ENCODE measurements around the gene PRPH. TPM values are rescaled to one million over a fixed set of nuclear protein-coding genes. Genes with fewer than 3 reads are reported as not detected.

The PRPH gene
- total and polyA plus RNA-seq, 2 experiments from 2014 or later, result not detected

- WGBS, 2 experiments (ENCODE audit: low coverage in 1 of 2, low lambda C conversion rate in 2 of 2, missing lambda C conversion rate in 2 of 2), result 78 to 88% methylated on average over 2 of the region's 2 CpGs
- Histone ChIP-seq H3F3A (ENCODE audit: insufficient read depth) (no peaks in the 10 kb centered on the region), H4K20me1 (ENCODE audit: insufficient read depth) (no peaks in the 10 kb centered on the region), H3K36me3 (ENCODE audit: low read depth) (no peaks in the 10 kb centered on the region), H3K4me1 (ENCODE audit: insufficient read depth) (no peaks in the 10 kb centered on the region), H3K27ac (no peak overlapping the region), H3K9me3 (ENCODE audit: low read depth) (no peaks in the 10 kb centered on the region), H3K9me2 (ENCODE audit: insufficient read depth) (no peaks in the 10 kb centered on the region), H3K27me3 (replicated peaks; ENCODE audit: insufficient read depth) (no peaks in the 10 kb centered on the region), H3K9ac (no peak overlapping the region), H3K4me2 (ENCODE audit: unreplicated experiment) (no peak overlapping the region), H3K79me2 (ENCODE audit: insufficient read depth) (peaks cover 7% of the 10 kb centered on the region; the same call in 1 of the 2 replicates), H2AFZ (no peak overlapping the region), H3K4me3 (no peak overlapping the region)
- in situ Hi-C loops (cut with MboI), result no loop called here
- DNase-seq, result no peak
- TF ChIP-seq EZH2 (IDR thresholded peaks at IDR 0.05; ENCODE audit: insufficient read depth, poor library complexity, severe bottlenecking), result no peak
- no peak for TF ChIP-seq EZH2phosphoT487 (IDR thresholded peaks at IDR 0.05; ENCODE audit: insufficient read depth, low read depth)
Observed at GRCh38 chr12:49327887-49328286, 32.9 kb downstream of the PRPH start.

DNA sequence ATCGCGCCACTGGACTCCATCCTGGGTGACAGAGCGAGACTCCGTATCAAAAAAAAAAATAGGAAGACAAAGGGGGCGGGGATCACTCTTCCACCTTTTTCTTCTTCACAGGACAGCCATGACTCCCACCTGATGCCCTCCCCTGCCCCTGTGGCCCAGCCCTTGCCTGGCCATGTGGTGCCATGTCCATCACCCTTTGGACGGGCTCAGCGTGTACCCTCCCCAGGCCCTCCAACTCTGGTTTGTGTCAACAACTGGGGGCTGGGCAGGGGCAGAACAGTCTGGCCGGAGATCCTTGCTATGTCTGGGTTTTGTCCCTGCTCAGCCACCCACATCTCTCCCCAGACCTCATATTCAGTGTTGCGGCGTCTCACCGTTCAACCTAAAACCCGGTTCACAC is 33.9 kb downstream of the PRPH start:
- Histone ChIP-seq H3K9me3 (ENCODE audit: low read depth) (no peaks in the 10 kb centered on the region), H3K4me1 (ENCODE audit: insufficient read depth) (no peaks in the 10 kb centered on the region), H3K79me2 (ENCODE audit: insufficient read depth) (peaks cover 3% of the 10 kb centered on the region; the same call in 1 of the 2 replicates), H3K27me3 (replicated peaks; ENCODE audit: insufficient read depth) (peaks cover 3% of the 10 kb centered on the region; the same call in 1 of the 2 replicates), H3K9ac (no peak overlapping the region), H3K4me2 (ENCODE audit: unreplicated experiment) (no peak overlapping the region), H3K27ac (no peak overlapping the region), H3K36me3 (ENCODE audit: low read depth) (no peaks in the 10 kb centered on the region), H3K4me3 (no peak overlapping the region), H3F3A (ENCODE audit: insufficient read depth) (no peaks in the 10 kb centered on the region), H2AFZ (no peak overlapping the region), H3K9me2 (ENCODE audit: insufficient read depth) (no peaks in the 10 kb centered on the region), H4K20me1 (ENCODE audit: insufficient read depth) (no peaks in the 10 kb centered on the region)
- 98% methylated on average over 7 to 12 of the region's 12 CpGs for WGBS, 2 experiments (ENCODE audit: low coverage in 1 of 2, low lambda C conversion rate in 2 of 2, missing lambda C conversion rate in 2 of 2)
- TF ChIP-seq EZH2 (IDR thresholded peaks at IDR 0.05; ENCODE audit: insufficient read depth, poor library complexity, severe bottlenecking) (no peak), EZH2phosphoT487 (IDR thresholded peaks at IDR 0.05; ENCODE audit: insufficient read depth, low read depth) (no peak)
- DNase-seq, result no peak
- in situ Hi-C loops (cut with MboI), result no loop called here

GRCh38 chr12:49330032-49330619 is 35.2 kb downstream of the PRPH start:
- Histone ChIP-seq H3K27ac (no peak overlapping the region), H3K9ac (no peak overlapping the region), H3K4me2 (ENCODE audit: unreplicated experiment) (no peak overlapping the region), H3K9me2 (ENCODE audit: insufficient read depth) (no peaks in the 10 kb centered on the region), H3K4me1 (ENCODE audit: insufficient read depth) (no peaks in the 10 kb centered on the region), H3K27me3 (replicated peaks; ENCODE audit: insufficient read depth) (peaks cover 15% of the 10 kb centered on the region), H4K20me1 (ENCODE audit: insufficient read depth) (no peaks in the 10 kb centered on the region), H3K79me2 (ENCODE audit: insufficient read depth) (no peaks in the 10 kb centered on the region), H2AFZ (no peak overlapping the region), H3F3A (ENCODE audit: insufficient read depth) (no peaks in the 10 kb centered on the region), H3K9me3 (ENCODE audit: low read depth) (no peaks in the 10 kb centered on the region), H3K36me3 (ENCODE audit: low read depth) (no peaks in the 10 kb centered on the region), H3K4me3 (no peak overlapping the region)
- in situ Hi-C loops (cut with MboI), result no loop called here
- DNase-seq, result no peak
- 96 to 100% methylated on average over 7 of the region's 7 CpGs for WGBS, 2 experiments (ENCODE audit: low coverage in 1 of 2, low lambda C conversion rate in 2 of 2, missing lambda C conversion rate in 2 of 2)
- TF ChIP-seq EZH2 (IDR thresholded peaks at IDR 0.05; ENCODE audit: insufficient read depth, poor library complexity, severe bottlenecking) (no peak), EZH2phosphoT487 (IDR thresholded peaks at IDR 0.05; ENCODE audit: insufficient read depth, low read depth) (no peak)

DNA sequence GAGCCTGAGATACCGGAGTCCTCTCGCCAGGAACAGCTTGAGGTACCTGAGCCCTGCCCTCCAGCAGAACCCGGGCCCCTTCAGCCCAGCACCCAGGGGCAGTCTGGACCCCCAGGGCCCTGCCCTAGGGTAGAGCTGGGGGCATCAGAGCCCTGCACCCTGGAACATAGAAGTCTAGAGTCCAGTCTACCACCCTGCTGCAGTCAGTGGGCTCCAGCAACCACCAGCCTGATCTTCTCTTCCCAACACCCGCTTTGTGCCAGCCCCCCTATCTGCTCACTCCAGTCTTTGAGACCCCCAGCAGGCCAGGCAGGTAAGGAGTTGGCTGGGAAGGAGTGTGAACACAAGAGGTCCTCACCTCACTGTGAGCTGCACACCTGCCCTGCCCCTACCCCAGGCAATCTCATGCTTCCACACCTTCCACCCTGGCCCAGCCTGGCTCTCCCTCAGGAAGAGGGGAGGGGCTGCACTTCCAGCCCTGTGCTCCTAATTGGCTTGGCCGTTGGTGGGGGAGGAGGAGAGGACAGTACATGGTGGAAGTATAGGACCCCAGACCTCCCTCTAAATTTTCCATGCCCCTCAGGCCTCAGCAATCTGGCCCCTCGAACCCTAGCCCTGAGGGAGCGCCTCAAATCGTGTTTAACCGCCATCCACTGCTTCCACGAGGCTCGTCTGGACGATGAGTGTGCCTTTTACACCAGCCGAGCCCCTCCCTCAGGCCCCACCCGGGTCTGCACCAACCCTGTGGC is 35.9 kb downstream of the PRPH start:
- no peak overlapping the region for H3K9ac ChIP-seq
- no peak overlapping the region for H3K4me3 ChIP-seq
- 59 to 64% methylated on average over 13 to 14 of the region's 14 CpGs for WGBS, 2 experiments (ENCODE audit: low coverage in 1 of 2, low lambda C conversion rate in 2 of 2, missing lambda C conversion rate in 2 of 2)
- H3F3A ChIP-seq (ENCODE audit: insufficient read depth), result no peaks in the 10 kb centered on the region
- H2AFZ ChIP-seq, result no peak overlapping the region
- no peak overlapping the region for H3K27ac ChIP-seq
- no peaks in the 10 kb centered on the region for H4K20me1 ChIP-seq (ENCODE audit: insufficient read depth)
- TF ChIP-seq EZH2phosphoT487 (IDR thresholded peaks at IDR 0.05; ENCODE audit: insufficient read depth, low read depth) (no peak), EZH2 (IDR thresholded peaks at IDR 0.05; ENCODE audit: insufficient read depth, poor library complexity, severe bottlenecking) (no peak)
- no peaks in the 10 kb centered on the region for H3K9me2 ChIP-seq (ENCODE audit: insufficient read depth)
- H3K79me2 ChIP-seq (ENCODE audit: insufficient read depth), result no peaks in the 10 kb centered on the region
- H3K4me2 ChIP-seq (ENCODE audit: unreplicated experiment), result no peak overlapping the region
- no peaks in the 10 kb centered on the region for H3K36me3 ChIP-seq (ENCODE audit: low read depth)
- DNase-seq, result no peak
- H3K9me3 ChIP-seq (ENCODE audit: low read depth), result no peaks in the 10 kb centered on the region
- H3K27me3 ChIP-seq (replicated peaks; ENCODE audit: insufficient read depth), result peaks cover 21% of the 10 kb centered on the region
- in situ Hi-C loops (cut with MboI), result no loop called here
- H3K4me1 ChIP-seq (ENCODE audit: insufficient read depth), result no peaks in the 10 kb centered on the region

Data from GM23248 (cell line).